ENCODE data around the gene GART. TPM values are rescaled to one million over a fixed set of nuclear protein-coding genes. Genes with fewer than 3 reads are reported as not detected.
"Not testable (repeated sequence)": the region's sequence is repeated elsewhere in the genome, so short reads cannot be mapped to it uniquely, and the experiment has no call there.

GART gene
- total and polyA plus RNA-seq, 10 of the 15 experiments (the other 5 are each of a cell fraction or from before 2014, with no cell fraction given) = 44.7 to 178 (median 106) TPM

DNA sequence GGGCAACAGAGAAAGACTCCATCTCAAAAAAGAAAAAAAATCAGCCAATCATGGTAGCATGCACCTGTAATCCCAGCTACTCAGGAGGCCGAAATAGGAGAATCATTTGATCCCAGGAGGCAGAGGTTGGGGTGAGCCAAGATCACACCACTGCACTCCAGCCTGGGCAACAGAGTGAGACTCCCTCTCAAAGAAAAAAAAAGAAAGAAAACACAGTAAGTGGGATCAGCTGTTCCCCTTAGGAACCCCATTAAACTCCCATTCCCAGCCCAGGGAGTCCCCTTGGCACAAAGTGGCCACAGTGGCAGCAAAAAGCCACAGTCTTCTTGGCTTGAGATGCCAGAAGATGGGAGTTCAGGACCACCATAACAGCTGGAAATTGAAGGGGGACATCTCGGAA is 71.2 kb downstream of the GART start (continued):
- TF ChIP-seq, protein P1, sequence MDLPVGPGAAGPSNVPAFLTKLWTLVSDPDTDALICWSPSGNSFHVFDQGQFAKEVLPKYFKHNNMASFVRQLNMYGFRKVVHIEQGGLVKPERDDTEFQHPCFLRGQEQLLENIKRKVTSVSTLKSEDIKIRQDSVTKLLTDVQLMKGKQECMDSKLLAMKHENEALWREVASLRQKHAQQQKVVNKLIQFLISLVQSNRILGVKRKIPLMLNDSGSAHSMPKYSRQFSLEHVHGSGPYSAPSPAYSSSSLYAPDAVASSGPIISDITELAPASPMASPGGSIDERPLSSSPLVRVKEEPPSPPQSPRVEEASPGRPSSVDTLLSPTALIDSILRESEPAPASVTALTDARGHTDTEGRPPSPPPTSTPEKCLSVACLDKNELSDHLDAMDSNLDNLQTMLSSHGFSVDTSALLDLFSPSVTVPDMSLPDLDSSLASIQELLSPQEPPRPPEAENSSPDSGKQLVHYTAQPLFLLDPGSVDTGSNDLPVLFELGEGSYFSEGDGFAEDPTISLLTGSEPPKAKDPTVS (IDR thresholded peaks at IDR 0.05; ENCODE audit: low read depth, low read length) = no peak
- TF ChIP-seq, protein P2, sequence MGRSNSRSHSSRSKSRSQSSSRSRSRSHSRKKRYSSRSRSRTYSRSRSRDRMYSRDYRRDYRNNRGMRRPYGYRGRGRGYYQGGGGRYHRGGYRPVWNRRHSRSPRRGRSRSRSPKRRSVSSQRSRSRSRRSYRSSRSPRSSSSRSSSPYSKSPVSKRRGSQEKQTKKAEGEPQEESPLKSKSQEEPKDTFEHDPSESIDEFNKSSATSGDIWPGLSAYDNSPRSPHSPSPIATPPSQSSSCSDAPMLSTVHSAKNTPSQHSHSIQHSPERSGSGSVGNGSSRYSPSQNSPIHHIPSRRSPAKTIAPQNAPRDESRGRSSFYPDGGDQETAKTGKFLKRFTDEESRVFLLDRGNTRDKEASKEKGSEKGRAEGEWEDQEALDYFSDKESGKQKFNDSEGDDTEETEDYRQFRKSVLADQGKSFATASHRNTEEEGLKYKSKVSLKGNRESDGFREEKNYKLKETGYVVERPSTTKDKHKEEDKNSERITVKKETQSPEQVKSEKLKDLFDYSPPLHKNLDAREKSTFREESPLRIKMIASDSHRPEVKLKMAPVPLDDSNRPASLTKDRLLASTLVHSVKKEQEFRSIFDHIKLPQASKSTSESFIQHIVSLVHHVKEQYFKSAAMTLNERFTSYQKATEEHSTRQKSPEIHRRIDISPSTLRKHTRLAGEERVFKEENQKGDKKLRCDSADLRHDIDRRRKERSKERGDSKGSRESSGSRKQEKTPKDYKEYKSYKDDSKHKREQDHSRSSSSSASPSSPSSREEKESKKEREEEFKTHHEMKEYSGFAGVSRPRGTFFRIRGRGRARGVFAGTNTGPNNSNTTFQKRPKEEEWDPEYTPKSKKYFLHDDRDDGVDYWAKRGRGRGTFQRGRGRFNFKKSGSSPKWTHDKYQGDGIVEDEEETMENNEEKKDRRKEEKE (IDR thresholded peaks at IDR 0.05) = no peak

DNA sequence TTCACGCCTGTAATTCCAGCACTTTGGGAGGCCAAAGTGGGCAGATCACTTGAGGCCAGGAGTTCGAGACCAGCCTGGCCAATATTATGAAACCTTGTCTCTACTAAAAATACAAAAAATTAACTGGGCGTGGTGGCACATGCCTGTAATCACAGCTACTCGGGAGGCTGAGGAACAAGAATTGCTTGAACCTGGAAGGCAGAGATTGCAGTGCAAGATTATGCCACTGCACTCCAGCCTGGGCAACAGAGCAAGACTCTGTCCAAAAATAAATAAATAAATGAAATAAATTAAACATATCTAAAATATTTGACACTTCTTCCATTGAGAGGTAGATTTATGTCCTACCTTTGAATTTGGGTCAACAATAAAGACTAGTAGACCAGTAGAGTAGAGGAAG is 72.7 kb downstream of the GART start:
- WGBS (ENCODE audit: insufficient coverage, insufficient replicate concordance, low lambda C conversion rate, missing lambda C conversion rate) = 100% methylated on average over 4 of the region's 4 CpGs
- H3K27ac ChIP-seq (ENCODE audit: control insufficient read depth, insufficient read depth); in situ Hi-C loops (cut with MboI); H3K9ac ChIP-seq (ENCODE audit: control insufficient read depth, insufficient read depth, low read length); POLR2A ChIA-PET; CTCF ChIA-PET; H3K79me2 ChIP-seq (ENCODE audit: control insufficient read depth, insufficient read depth, low read length); BruUV-seq (replicated peaks); intact Hi-C loops (cut with micrococcal nuclease; ENCODE audit: unreplicated experiment); H2AFZ ChIP-seq (ENCODE audit: control insufficient read depth, low read depth, low read length); H3K9me3 ChIP-seq (replicated peaks; ENCODE audit: control insufficient read depth, insufficient read depth, low read length); H3K4me3 ChIP-seq; H3K36me3 ChIP-seq (ENCODE audit: control insufficient read depth in 2 of 2, insufficient read depth in 2 of 2, low read length in 1 of 2); H3K27me3 ChIP-seq (replicated peaks in 1 of 2; ENCODE audit: control insufficient read depth in 2 of 2, insufficient read depth in 2 of 2, low read length in 1 of 2); H4K20me1 ChIP-seq (ENCODE audit: control insufficient read depth, insufficient read depth); H3K4me2 ChIP-seq (ENCODE audit: control insufficient read depth, insufficient read depth); DNase-seq (ENCODE audit: low read depth, low spot score); RAD21 ChIA-PET (ENCODE audit: unreplicated experiment); FAIRE-seq; ATAC-seq; H3K4me1 ChIP-seq (ENCODE audit: control insufficient read depth, insufficient read depth, low read length): not testable (repeated sequence)
- SMC1A ChIA-PET (ENCODE audit: uncharacterized antibody, unreplicated experiment) = interaction anchor here (1.2 kb wide), 1 partner anchor 11 kb away, joined by 4 read pairs; the partner anchor contains the start of gene TMEM50B

All from GM12878 (cell line).